HCT116 (cell line): ENCODE data around the gene SPATA2L. TPM values are rescaled to one million over a fixed set of nuclear protein-coding genes. Genes with fewer than 3 reads are reported as not detected.

Source experiments
- ATAC-seq: fragments of 200-7000 bp; cut with Tn5 transposase; 2 replicates; pipeline ENCODE4 v1.9.1; 2020; ENCODE audit warnings: mild to moderate bottlenecking, moderate library complexity
- BruUV-seq: library from RNA; stranded (reverse); fragments of 400-500 nt; replicated peaks from 2 replicates; lab custom pipeline; 2021; lab: Mats Ljungman, UMichigan
- CTCF ChIA-PET: fragments of 300-600 bp; sonication (Branson Sonifier 250); formaldehyde crosslinking; loops from one replicate; lab custom pipeline; 2021; ENCODE audit warnings: antibody characterized with exemption; lab: Charles Lee
- POLR2A ChIA-PET: fragments of 300-600, 350-600 bp; sonication (Branson Sonifier 250); formaldehyde crosslinking; loops from one replicate; lab custom pipeline; 2021; ENCODE audit warnings: antibody characterized with exemption; lab: Charles Lee
- RAD21 ChIA-PET, 2 experiments: fragments of 300-600 bp; sonication (Branson Sonifier 250); formaldehyde crosslinking; loops; one replicate each; lab custom pipeline; 2023; ENCODE audit warnings: low total read pairs in 2 of 2; ENCODE audit not compliant: uncharacterized antibody in 2 of 2, unreplicated experiment in 2 of 2, low non-redundant PET in 1 of 2; lab: Charles Lee
- DNase-seq: peaks from one replicate; pipeline ENCODE4 v3.0.0-alpha.2; 2010; ENCODE audit warnings: low read depth, low spot score
- H2AFZ ChIP-seq: fragments of 200-600 bp; shearing (Covaris generic), sonication (generic); 2 replicates; pipeline ENCODE4 v1.6.1; 2017; ENCODE audit warnings: low read depth, mixed run types, mixed read lengths, antibody characterized with exemption, low read length; ENCODE audit not compliant: poor library complexity, severe bottlenecking
- H3K27ac ChIP-seq: 2 replicates; pipeline ENCODE4 v1.5.1; 2012; ENCODE audit warnings: low read depth, low read length
- H3K27me3 ChIP-seq: fragments of 200-600 bp; sonication (generic); 2 replicates; pipeline ENCODE4 v1.6.1; 2016; ENCODE audit warnings: mixed run types, low read length, mixed read lengths; ENCODE audit not compliant: insufficient read depth
- H3K36me3 ChIP-seq, 2 experiments: fragments of 200-500 bp in 1 of 2; fragments of 200-600 bp in 1 of 2; sonication (Bioruptor generic) in 1 of 2; sonication (generic) in 1 of 2; 2 replicates each; pipeline versions ENCODE4 v1.5.1 to v1.6.1; 2014 to 2016; ENCODE audit warnings: low read length in 2 of 2, inconsistent platforms in 1 of 2, mixed read lengths in 1 of 2, mixed run types in 1 of 2; ENCODE audit not compliant: insufficient read depth in 2 of 2, control insufficient read depth in 1 of 2
- H3K4me1 ChIP-seq, 2 experiments: fragments of 200-600 bp in 1 of 2; sonication (generic) in 1 of 2; 2 replicates each; pipeline versions ENCODE4 v1.5.1 to v1.6.1; 2012 to 2017; ENCODE audit warnings: low read length in 2 of 2, inconsistent platforms in 1 of 2, mild to moderate bottlenecking in 1 of 2, mixed read lengths in 1 of 2, mixed run types in 1 of 2, moderate library complexity in 1 of 2; ENCODE audit not compliant: insufficient read depth in 2 of 2, control insufficient read depth in 1 of 2
- H3K4me2 ChIP-seq: fragments of 200-600 bp; sonication (generic); 2 replicates; pipeline ENCODE4 v1.6.1; 2017; ENCODE audit warnings: mixed run types, low read length, mixed read lengths
- H3K4me3 ChIP-seq, 2 experiments: fragments of 200-600 bp in 1 of 2; sonication (generic) in 1 of 2; replicated peaks in 1 of 2; 2 replicates each; pipeline ENCODE4 v1.5.1; 2011 to 2016; ENCODE audit warnings: low read length in 2 of 2, control low read depth in 1 of 2, low read depth in 1 of 2, mild to moderate bottlenecking in 1 of 2, mixed read lengths in 1 of 2, mixed run types in 1 of 2
- H3K79me2 ChIP-seq: fragments of 200-600 bp; sonication (generic); 2 replicates; pipeline ENCODE4 v1.6.1; 2017; ENCODE audit warnings: mild to moderate bottlenecking, mixed run types, low read length, moderate library complexity, mixed read lengths; ENCODE audit not compliant: insufficient read depth
- H3K9ac ChIP-seq: fragments of 200-600 bp; sonication (generic); 2 replicates; pipeline ENCODE4 v1.6.1; 2016; ENCODE audit warnings: low read length, mixed read lengths
- H3K9me2 ChIP-seq: fragments of 200-600 bp; sonication (generic), shearing (Covaris generic); 2 replicates; pipeline ENCODE4 v1.6.1; 2017; ENCODE audit warnings: mixed run types, mild to moderate bottlenecking, moderate library complexity; ENCODE audit not compliant: insufficient read depth
- H3K9me3 ChIP-seq, 2 experiments: fragments of 200-500 bp in 1 of 2; fragments of 200-600 bp in 1 of 2; sonication (Bioruptor generic) in 1 of 2; sonication (generic) in 1 of 2; 2 replicates each; pipeline ENCODE4 v1.6.1; 2014 to 2017; ENCODE audit warnings: low read length in 2 of 2, mixed read lengths in 2 of 2, inconsistent platforms in 1 of 2, low read depth in 1 of 2, mild to moderate bottlenecking in 1 of 2, mixed run types in 1 of 2, moderate library complexity in 1 of 2; ENCODE audit not compliant: control insufficient read depth in 1 of 2, insufficient read depth in 1 of 2
- H4K20me1 ChIP-seq: fragments of 200-600 bp; sonication (generic), shearing (Covaris generic); 2 replicates; pipeline ENCODE4 v1.6.1; 2017; ENCODE audit warnings: mixed run types, mild to moderate bottlenecking, moderate library complexity; ENCODE audit not compliant: insufficient read depth
- EZH2 ChIP-seq: fragments of 200-600 bp; sonication (generic); IDR thresholded peaks from 2 replicates; pipeline ENCODE4 v1.6.1; 2017; ENCODE audit warnings: antibody characterized with exemption, mixed run types
- POLR2A ChIP-seq: IDR thresholded peaks from 2 replicates; pipeline ENCODE4 v1.7.0; 2011; ENCODE audit warnings: borderline replicate concordance; ENCODE audit not compliant: insufficient read depth, insufficient read length; ENCODE audit errors: extremely low read depth
- POLR2AphosphoS5 ChIP-seq: IDR thresholded peaks from 2 replicates; pipeline ENCODE4 v1.6.1; 2011; ENCODE audit warnings: mild to moderate bottlenecking, low read depth, low read length, moderate library complexity
- REST ChIP-seq: IDR thresholded peaks from 2 replicates; pipeline ENCODE4 v1.6.1; 2012; ENCODE audit warnings: low read depth
- TCF7L2 ChIP-seq: IDR thresholded peaks from 2 replicates; pipeline ENCODE4 v1.7.0; 2011; ENCODE audit warnings: borderline replicate concordance, inconsistent platforms; ENCODE audit not compliant: insufficient read depth, insufficient read length; ENCODE audit errors: extremely low read depth
- YY1 ChIP-seq: IDR thresholded peaks from 2 replicates; pipeline ENCODE4 v1.6.1; 2011; ENCODE audit warnings: low read length, low read depth, moderate library complexity, mild to moderate bottlenecking; ENCODE audit not compliant: insufficient replicate concordance; ENCODE audit errors: extremely low read depth
- ZBTB33 ChIP-seq: IDR thresholded peaks from 2 replicates; pipeline ENCODE4 v1.6.1; 2011; ENCODE audit warnings: mild to moderate bottlenecking, low read length, moderate library complexity; ENCODE audit not compliant: insufficient replicate concordance; ENCODE audit errors: extremely low read depth
- ZFX ChIP-seq: fragments of 450-650 bp; IDR thresholded peaks from 2 replicates; pipeline ENCODE4 v1.6.1; 2017
- intact Hi-C: fragments of 100-400 bp; cut with micrococcal nuclease; formaldehyde crosslinking; loops from 2 replicates; pipeline ENCODE4 v1.10.0; 2022
- total RNA-seq: library from RNA; stranded (reverse); gene quantifications from one replicate; pipeline ENCODE4 v1.2.1, GENCODE V29; 2021; ENCODE audit not compliant: unreplicated experiment

The SPATA2L gene
- total RNA-seq, 1 experiment from 2014 or later = 50.5 TPM

GRCh38 chr16:89721546-89722391, 20.3 kb upstream of the SPATA2L start:
- no peak for DNase-seq
- no peaks in the 10 kb centered on the region for H3K9me2 ChIP-seq
- CTCF ChIA-PET = interaction anchor here (1.3 kb wide), 1 partner anchor 16 kb away, joined by 4 read pairs; no protein-coding TSS in a partner anchor
- intact Hi-C loops = loop anchor here (2.0 kb wide), 1 partner anchor 95 kb away; the partner anchor contains the start of gene FANCA
- TF ChIP-seq ZFX (peak; percentile 76; the same call in 1 of the 2 replicates), YY1 (no peak), POLR2AphosphoS5 (peak; percentile 1; the same call in 1 of the 2 replicates)
- TF ChIP-seq, all 23 proteins: peak for 2
- Histone ChIP-seq H3K4me3 (peak overlapping the region; percentile 70 to 88), H3K36me3 (peaks cover 15 to 23% of the 10 kb centered on the region in 2 experiments; a peak in 3 of 4 replicates), H3K79me2 (peaks cover 29% of the 10 kb centered on the region; the same call in 1 of the 2 replicates), H4K20me1 (peaks cover 3% of the 10 kb centered on the region; the same call in 1 of the 2 replicates), H3K27ac (peak overlapping the region; percentile 97), H3K9ac (peak overlapping the region; percentile 78), H3K4me2 (peak overlapping the region; percentile 86), H3K4me1 (peaks cover 28 to 50% of the 10 kb centered on the region in 2 experiments), H3K27me3 (no peaks in the 10 kb centered on the region), H2AFZ (no peak overlapping the region), H3K9me3 (no peaks in the 10 kb centered on the region)
- ChIA-PET RAD21 (no interaction called here), POLR2A (no interaction called here)
- no TSS peak for BruUV-seq
- ATAC-seq = peak; percentile 32

- BruUV-seq = no TSS peak
- Histone ChIP-seq H3K4me2 (peak within 1 kb of the TSS; percentile 86), H3K9me3 (no peaks in the 10 kb centered on the region), H3K79me2 (peaks cover 32% of the 10 kb centered on the region; the same call in 1 of the 2 replicates), H3K27ac (peak within 1 kb of the TSS; percentile 97), H3K27me3 (no peaks in the 10 kb centered on the region), H3K4me1 (peaks cover 28 to 53% of the 10 kb centered on the region in 2 experiments), H3K9me2 (no peaks in the 10 kb centered on the region), H3K36me3 (peaks cover 18 to 28% of the 10 kb centered on the region in 2 experiments; a peak in 3 of 4 replicates), H3K4me3 (peak within 1 kb of the TSS; percentile 70 to 88), H2AFZ (no peak within 1 kb of the TSS), H3K9ac (peak within 1 kb of the TSS; percentile 78), H4K20me1 (peaks cover 3% of the 10 kb centered on the region; the same call in 1 of the 2 replicates)
- CTCF ChIA-PET = interaction anchor here (1.7 kb wide), 1 partner anchor 15 kb away, joined by 7 read pairs; no protein-coding TSS in a partner anchor
- intact Hi-C loops = loop anchor here (2.0 kb wide), 1 partner anchor 96 kb away; the partner anchor contains the start of gene FANCA
- DNase-seq (peak; percentile 60), ATAC-seq (peak; percentile 67)
- RAD21 ChIA-PET = interaction anchor here in 1 of 2 experiments (0.9 kb wide), 1 partner anchor 21 kb away, joined by 4 read pairs; no protein-coding TSS in a partner anchor
- POLR2A ChIA-PET = interaction anchor here (1.5 to 1.6 kb wide), 2 partner anchors 10 to 15 kb away, joined by 6 to 12 read pairs; no protein-coding TSS in a partner anchor
- TF ChIP-seq REST (no peak), POLR2A (peak; percentile 72), EZH2 (no peak), TCF7L2 (peak; percentile 9), ZBTB33 (peak; percentile 57), YY1 (peak; percentile 79)
These were observed 19.5 kb upstream of the SPATA2L start, which contains the start of the genes VPS9D1 and ZNF276 for GRCh38 chr16:89720813-89721545. VPS9D1 (minus strand) TSS chr16:89720898; CDS start chr16:89720861, 37 bp downstream. ZNF276 (plus strand) TSS chr16:89721537; CDS start chr16:89721641, 104 bp downstream.
